Mononuclear cell (primary cell): ENCODE results near the gene CCDC92. TPM values are rescaled to one million over a fixed set of nuclear protein-coding genes. Genes with fewer than 3 reads are reported as not detected.

Source experiments
- H3K27me3 ChIP-seq: 2 replicates; pipeline ENCODE4 v1.6.0; 2011; ENCODE audit warnings: low read length, control low read depth; ENCODE audit not compliant: insufficient read depth
- H3K4me1 ChIP-seq: 2 replicates; pipeline ENCODE4 v1.5.1; 2011; ENCODE audit warnings: mild to moderate bottlenecking, low read length, control low read depth; ENCODE audit not compliant: insufficient read depth
- H3K4me3 ChIP-seq: 2 replicates; pipeline ENCODE4 v1.5.1; 2011; ENCODE audit warnings: mild to moderate bottlenecking, low read length, moderate library complexity
- H3K9me3 ChIP-seq: 2 replicates; pipeline ENCODE4 v1.5.1; 2011; ENCODE audit warnings: low read depth, mild to moderate bottlenecking, control low read depth, low read length
- total RNA-seq: library from RNA; depleted of rRNA; stranded (reverse); fragments of >200 nt; gene quantifications from one replicate; pipeline ENCODE4 v1.2.3, GENCODE V29; 2012

Gene CCDC92
- total RNA-seq, 1 donor = 5.9 TPM

DNA sequence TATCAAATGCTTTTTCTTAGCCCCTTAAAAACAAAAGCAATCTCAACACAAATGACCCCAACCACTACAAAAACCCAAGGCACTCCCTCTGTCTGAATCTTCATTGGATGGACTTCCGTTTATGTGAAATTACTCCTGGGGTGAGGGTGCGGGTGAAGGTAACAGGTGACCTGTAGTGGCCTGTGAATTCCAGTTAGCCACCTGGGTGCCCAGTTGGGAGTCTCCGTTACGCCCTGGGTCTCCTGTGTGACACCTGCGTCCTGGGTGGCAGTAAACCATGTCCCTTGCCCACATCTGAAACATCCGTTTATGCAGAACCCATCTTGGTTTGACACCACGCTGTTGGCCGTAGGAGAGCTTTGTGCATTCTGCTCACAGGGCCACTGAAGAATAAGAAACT lies 62.6 kb downstream of the CCDC92 start:
- no peaks in the 10 kb centered on the region for H3K4me1 ChIP-seq

DNA sequence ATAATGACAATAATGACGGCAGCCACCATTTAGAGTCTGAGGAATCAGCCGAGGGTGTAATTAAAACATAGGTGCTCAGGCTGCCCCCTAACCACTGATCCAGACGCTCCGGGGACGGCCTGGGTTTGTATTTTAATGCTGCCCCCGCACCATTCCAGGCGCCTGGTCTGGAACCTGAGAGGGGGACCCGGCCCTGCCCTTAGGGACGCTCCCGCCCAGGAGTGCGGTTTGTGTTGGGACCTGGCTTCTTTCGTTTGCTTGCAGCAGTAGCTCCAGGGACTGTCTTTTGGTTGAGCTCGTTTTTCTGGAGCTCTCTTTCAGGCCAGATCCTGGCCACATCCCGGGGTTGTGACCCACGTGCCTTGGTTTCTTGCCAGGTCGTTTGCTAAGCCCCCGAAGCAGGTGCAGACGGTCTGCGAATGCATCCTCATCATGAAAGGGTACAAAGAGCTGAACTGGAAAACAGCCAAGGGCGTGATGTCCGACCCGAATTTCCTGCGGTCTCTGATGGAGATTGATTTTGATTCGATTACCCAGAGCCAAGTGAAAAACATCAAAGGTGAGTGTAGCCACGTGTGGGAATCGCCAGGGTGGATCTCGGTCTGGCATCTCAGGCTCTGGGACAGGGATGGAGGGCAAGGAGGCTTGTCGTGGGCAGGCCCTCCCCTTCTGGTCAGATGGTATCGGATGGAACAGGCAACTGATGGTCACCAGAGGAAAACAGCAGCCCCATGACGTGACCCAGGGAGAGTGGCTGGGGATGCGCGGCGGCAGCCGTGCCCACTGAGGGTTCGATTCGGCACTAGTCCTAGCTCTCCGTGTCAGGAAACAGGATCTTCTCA lies 63.5 kb downstream of the CCDC92 start:
- Histone ChIP-seq H3K4me3 (no peak overlapping the region), H3K9me3 (no peaks in the 10 kb centered on the region), H3K4me1 (no peaks in the 10 kb centered on the region), H3K27me3 (no peaks in the 10 kb centered on the region)

More for the DNA sequence above, 62.6 kb downstream of the CCDC92 start:
- Histone ChIP-seq H3K4me3 (no peak overlapping the region), H3K9me3 (no peaks in the 10 kb centered on the region), H3K27me3 (no peaks in the 10 kb centered on the region)

DNA sequence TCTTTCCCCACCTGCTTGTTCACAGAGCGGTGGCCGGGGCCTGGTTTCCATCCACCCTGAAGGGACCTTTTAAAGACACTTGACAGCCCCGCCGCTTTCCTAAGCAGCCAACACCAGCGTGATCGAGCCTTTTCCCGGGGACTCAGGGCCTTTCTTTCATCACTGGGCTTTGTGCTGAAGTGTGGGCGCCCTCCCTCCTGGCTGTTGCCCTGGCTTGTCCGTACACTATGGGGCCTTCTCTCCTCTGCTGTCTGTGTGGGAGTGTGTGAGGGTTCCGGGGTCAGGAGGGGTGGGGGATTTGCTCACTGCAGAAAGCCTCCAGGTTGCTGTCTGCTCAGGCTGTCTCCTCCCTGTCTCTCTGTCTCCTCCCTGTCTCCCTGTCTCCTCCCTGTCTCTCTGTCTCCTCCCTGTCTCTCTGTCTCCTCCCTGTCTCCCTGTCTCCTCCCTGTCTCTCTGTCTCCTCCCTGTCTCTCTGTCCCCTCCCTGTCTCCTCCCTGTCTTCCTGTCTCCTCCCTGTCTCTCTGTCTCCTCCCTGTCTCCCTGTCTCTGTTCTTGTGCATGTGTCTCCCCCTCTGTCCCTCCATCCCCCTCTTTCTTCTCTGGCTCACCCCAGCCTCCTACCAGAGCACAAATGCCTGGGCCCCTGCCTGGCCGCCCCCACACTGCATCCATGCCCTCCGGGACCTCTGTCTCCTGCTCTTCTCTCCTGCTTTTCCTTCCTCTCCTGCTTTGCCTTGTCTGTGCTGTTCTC lies 64.7 kb downstream of the CCDC92 start:
- Histone ChIP-seq H3K4me1 (no peaks in the 10 kb centered on the region), H3K4me3 (no peak overlapping the region), H3K27me3 (no peaks in the 10 kb centered on the region), H3K9me3 (no peaks in the 10 kb centered on the region)

- Histone ChIP-seq H3K4me1 (no peaks in the 10 kb centered on the region), H3K27me3 (no peaks in the 10 kb centered on the region), H3K4me3 (no peak overlapping the region), H3K9me3 (no peaks in the 10 kb centered on the region)
Observed at GRCh38 chr12:123906711-123907420, 65.8 kb downstream of the CCDC92 start.

- Histone ChIP-seq H3K9me3 (no peaks in the 10 kb centered on the region), H3K4me1 (no peaks in the 10 kb centered on the region), H3K4me3 (no peak overlapping the region), H3K27me3 (no peaks in the 10 kb centered on the region)
Observed at GRCh38 chr12:123905319-123905925, 67.2 kb downstream of the CCDC92 start.

DNA sequence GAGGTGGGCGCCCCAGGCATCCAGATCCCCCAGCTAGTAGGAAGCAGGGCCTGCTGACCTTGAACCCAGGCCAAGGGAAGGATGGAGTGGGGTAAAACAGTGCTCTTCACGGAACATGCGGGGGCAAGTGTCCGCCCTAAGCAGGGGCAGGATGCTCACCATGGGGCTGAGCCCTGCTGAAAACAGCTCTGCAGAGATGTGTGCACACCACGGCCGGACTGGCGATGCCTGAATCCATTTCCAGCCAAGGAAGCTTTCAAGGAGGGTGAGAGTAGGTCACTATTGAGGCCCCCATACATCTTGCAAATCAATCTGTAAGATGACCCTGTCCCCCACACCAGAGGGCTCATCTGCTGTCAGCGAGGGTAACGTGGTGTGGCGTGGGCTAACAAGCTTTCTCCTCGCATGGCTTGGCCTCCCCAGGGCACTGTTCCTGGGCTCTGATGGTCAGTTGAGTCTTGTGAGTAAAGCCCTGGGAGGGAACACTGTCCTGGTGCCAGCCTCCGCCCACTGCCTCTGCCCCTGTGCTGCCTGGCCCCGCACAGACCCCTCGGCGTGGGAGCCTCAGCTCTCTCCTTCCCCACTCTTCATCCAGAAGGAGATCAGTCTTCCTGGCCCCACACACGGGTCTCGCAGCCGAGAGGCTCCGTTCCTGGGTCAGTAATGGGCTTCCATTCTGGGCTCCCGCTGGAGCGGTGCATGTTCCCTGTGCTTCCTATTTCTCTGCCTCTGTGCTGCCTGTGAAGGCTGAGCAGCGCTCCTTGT lies 69.1 kb downstream of the CCDC92 start:
- no peaks in the 10 kb centered on the region for H3K4me1 ChIP-seq
- H3K9me3 ChIP-seq = no peaks in the 10 kb centered on the region
- H3K4me3 ChIP-seq = no peak overlapping the region
- no peaks in the 10 kb centered on the region for H3K27me3 ChIP-seq

- H3K4me3 ChIP-seq = no peak overlapping the region
- H3K9me3 ChIP-seq = no peaks in the 10 kb centered on the region
- H3K27me3 ChIP-seq = no peaks in the 10 kb centered on the region
Observed at GRCh38 chr12:123902821-123903220, 69.8 kb downstream of the CCDC92 start.

DNA sequence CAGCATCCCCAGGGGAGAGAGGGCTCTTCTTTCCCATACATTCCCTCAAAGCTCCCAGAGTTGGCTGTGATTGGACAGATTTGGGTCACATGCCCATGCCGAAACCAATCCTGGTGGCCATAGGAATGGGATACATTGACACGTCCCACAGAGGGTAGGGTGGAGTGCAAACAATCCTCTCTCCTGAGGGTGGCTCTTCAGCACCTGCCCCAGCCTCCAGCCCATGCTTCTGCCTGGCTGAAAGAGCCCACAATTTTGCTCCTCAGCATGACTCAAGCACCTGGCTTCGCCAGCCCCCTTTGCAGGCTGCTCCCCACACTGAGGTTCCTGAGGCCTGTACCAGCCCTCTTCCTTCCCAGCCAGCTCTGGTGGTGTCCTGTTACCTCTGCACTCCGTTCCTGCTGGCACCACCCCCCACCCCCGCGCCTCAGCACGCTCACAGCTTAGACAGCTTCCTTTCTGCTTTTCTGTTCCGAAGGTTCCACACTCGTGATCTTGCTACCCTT lies 71.7 kb downstream of the CCDC92 start:
- H3K4me3 ChIP-seq = no peak overlapping the region
- H3K4me1 ChIP-seq = no peaks in the 10 kb centered on the region
- H3K27me3 ChIP-seq = no peaks in the 10 kb centered on the region
- H3K9me3 ChIP-seq = no peaks in the 10 kb centered on the region

More at GRCh38 chr12:123902821-123903220, 69.8 kb downstream of the CCDC92 start:
- no peaks in the 10 kb centered on the region for H3K4me1 ChIP-seq

- Histone ChIP-seq H3K4me1 (no peaks in the 10 kb centered on the region), H3K9me3 (no peaks in the 10 kb centered on the region), H3K27me3 (no peaks in the 10 kb centered on the region), H3K4me3 (no peak overlapping the region)
Observed at GRCh38 chr12:123899368-123899767, 73.3 kb downstream of the CCDC92 start.

DNA sequence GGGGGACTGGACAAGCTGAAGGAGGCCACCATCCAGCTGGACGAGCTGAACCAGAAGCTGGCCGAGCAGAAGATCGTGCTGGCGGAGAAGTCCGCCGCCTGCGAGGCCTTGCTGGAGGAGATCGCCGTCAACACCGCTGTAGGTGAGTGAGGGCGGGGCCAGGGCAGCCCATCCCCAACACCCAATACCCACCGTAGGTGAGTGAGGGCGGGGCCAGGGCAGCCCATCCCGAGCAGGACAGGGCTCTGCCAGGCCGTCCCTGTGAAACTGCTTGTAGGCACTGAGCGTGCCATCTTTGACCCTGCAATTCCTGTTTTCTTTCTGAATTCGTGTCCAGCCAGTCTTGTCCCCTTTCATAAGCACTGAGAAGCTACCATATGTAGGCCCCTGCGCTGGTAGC lies 74.0 kb downstream of the CCDC92 start:
- H3K27me3 ChIP-seq = no peaks in the 10 kb centered on the region
- H3K4me1 ChIP-seq = no peaks in the 10 kb centered on the region
- H3K9me3 ChIP-seq = no peaks in the 10 kb centered on the region
- no peak overlapping the region for H3K4me3 ChIP-seq

- H3K27me3 ChIP-seq = no peaks in the 10 kb centered on the region
- H3K9me3 ChIP-seq = no peaks in the 10 kb centered on the region
- H3K4me1 ChIP-seq = no peaks in the 10 kb centered on the region
- no peak overlapping the region for H3K4me3 ChIP-seq
Observed at GRCh38 chr12:123897221-123897620, 75.4 kb downstream of the CCDC92 start.

DNA sequence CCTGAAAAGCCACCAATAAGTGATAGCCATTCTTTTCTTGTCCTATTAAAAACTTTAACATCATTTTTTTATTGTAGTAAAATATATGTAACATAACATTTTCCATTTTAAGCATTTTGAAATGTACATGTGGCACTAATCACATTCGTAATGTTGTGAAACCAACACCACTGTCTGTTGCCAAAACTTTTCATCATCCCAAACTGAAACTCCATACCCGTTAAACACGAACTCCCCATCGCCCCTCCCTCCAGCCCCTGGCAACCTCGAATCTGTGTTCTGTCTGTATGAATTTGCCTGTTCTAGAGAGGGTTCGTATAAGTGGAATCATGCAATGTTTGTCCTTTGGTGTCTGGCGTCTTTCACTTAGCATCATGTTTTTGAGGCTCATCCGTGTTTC lies 75.9 kb downstream of the CCDC92 start:
- Histone ChIP-seq H3K9me3 (no peaks in the 10 kb centered on the region), H3K4me1 (no peaks in the 10 kb centered on the region), H3K4me3 (no peak overlapping the region), H3K27me3 (no peaks in the 10 kb centered on the region)

GRCh38 chr12:123895451-123895850 lies 77.2 kb downstream of the CCDC92 start:
- Histone ChIP-seq H3K4me1 (no peaks in the 10 kb centered on the region), H3K9me3 (no peaks in the 10 kb centered on the region), H3K27me3 (no peaks in the 10 kb centered on the region), H3K4me3 (no peak overlapping the region)

DNA sequence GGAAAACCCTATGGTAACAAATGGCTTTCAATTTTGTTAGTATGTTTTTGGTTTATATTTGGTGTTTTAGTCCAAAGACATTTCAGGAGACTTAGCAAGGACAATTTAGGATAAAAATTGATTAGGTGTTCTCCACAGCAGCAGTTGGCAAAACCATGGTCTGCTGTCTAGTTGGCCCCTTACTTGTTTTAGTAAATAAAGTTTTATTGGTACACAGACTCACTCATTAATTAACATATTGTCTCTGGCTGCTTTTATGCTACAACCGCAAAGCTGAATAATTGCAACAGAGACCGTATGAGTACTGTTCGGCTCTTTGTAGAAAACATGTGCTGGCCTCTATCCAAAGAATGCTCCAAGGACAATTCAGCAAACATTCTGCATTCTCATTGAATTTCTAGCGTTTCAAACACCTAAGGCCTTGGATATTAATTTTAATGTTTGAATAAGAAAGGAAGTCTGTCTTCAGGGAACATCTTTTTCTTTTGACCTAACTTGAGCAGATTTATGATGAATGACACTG lies 77.7 kb downstream of the CCDC92 start:
- H3K27me3 ChIP-seq = no peaks in the 10 kb centered on the region
- H3K4me1 ChIP-seq = no peaks in the 10 kb centered on the region
- H3K4me3 ChIP-seq = no peak overlapping the region
- no peaks in the 10 kb centered on the region for H3K9me3 ChIP-seq
